ENCODE results near the gene LRRC61. TPM values are rescaled to one million over a fixed set of nuclear protein-coding genes. Genes with fewer than 3 reads are reported as not detected.

The LRRC61 gene
- total and polyA plus RNA-seq, 2 of the 13 experiments (the other 11 are each of a cell fraction or from before 2014, with no cell fraction given), result 33.0 to 34.8 TPM

GRCh38 chr7:150325110-150325611 lies 2.0 kb downstream of the LRRC61 start (continued):
- TF ChIP-seq CENPT (CRISPR knock-in tag; IDR thresholded peaks at IDR 0.05; ENCODE audit: low read depth) (no peak), MTA1 (CRISPR knock-in tag; IDR thresholded peaks at IDR 0.05; ENCODE audit: borderline replicate concordance) (no peak), ELK4 (CRISPR knock-in tag; IDR thresholded peaks at IDR 0.05; ENCODE audit: borderline replicate concordance) (no peak), HCFC1 (IDR thresholded peaks at IDR 0.05; ENCODE audit: low read depth, low read length) (no peak), NFKB2 (CRISPR knock-in tag; IDR thresholded peaks at IDR 0.05; ENCODE audit: borderline replicate concordance) (0 out of 2 replicates have a peak, but pooled peaks have one; percentile 18), NRL (CRISPR knock-in tag; IDR thresholded peaks at IDR 0.05; ENCODE audit: borderline replicate concordance) (0 out of 2 replicates have a peak, but pooled peaks have one; percentile 21), ZBTB21 (CRISPR knock-in tag; IDR thresholded peaks at IDR 0.05) (no peak), ZC3H4 (CRISPR knock-in tag; IDR thresholded peaks at IDR 0.05; ENCODE audit: borderline replicate concordance) (no peak), ZNF691 (CRISPR knock-in tag; IDR thresholded peaks at IDR 0.05; ENCODE audit: borderline replicate concordance, low read depth) (no peak), PHF5A (CRISPR knock-in tag; IDR thresholded peaks at IDR 0.05; ENCODE audit: low read depth, unreplicated experiment) (no peak), ZNF768 (CRISPR knock-in tag; IDR thresholded peaks at IDR 0.05) (peak; percentile 36; the same call in 1 of the 2 replicates), HNRNPH1 (optimal IDR thresholded peaks at IDR 0.05; ENCODE audit: low read depth, low read length) (no peak)

All from HepG2 (cell line).